ENCODE measurements around the gene TTI1. TPM values are rescaled to one million over a fixed set of nuclear protein-coding genes. Genes with fewer than 3 reads are reported as not detected.

The TTI1 gene
- total and polyA plus RNA-seq, 9 of the 15 experiments (the other 6 are each of a cell fraction or from before 2014, with no cell fraction given) = 9.8 to 55.1 (median 39.4) TPM

DNA sequence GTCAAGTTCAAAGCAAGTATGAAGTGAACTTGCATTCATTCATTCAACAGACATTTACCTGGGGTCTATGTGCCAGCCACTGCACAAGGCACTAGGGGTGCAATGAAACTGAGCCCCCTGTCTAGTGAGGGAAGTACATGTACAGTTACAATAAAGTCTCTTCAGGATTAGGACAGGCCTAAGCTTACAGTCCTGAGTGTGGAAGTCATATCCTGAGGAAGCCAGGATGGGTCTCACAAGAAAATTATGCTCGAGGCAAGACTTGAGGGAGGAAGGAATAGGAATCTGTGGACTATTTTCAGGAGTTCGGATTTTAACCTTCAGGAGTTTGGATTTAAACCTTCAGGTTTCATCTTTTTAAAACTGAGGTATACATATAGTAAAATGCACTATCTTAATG, 19.4 kb downstream of the TTI1 start:
- Histone ChIP-seq H3K9ac (ENCODE audit: insufficient read depth in 1 of 2, low read depth in 2 of 2, low read length in 2 of 2) (no peak overlapping the region), H3K4me2 (ENCODE audit: insufficient read depth, low read length) (no peak overlapping the region), H3K9me3 (replicated peaks; ENCODE audit: control insufficient read depth, insufficient read depth, low read depth, low read length) (peaks cover 6% of the 10 kb centered on the region), H2AFZ (ENCODE audit: low read depth, low read length) (no peak overlapping the region), H3K9me1 (ENCODE audit: control insufficient read depth, insufficient read depth, low read length) (no peaks in the 10 kb centered on the region), H3K36me3 (ENCODE audit: control insufficient read depth, insufficient read depth, low read length) (peaks cover 92% of the 10 kb centered on the region), H4K20me1 (replicated peaks; ENCODE audit: control insufficient read depth, insufficient read depth, low read length) (peaks cover 10% of the 10 kb centered on the region), H3K27ac (ENCODE audit: extremely low read depth, low read depth, low read length) (no peak overlapping the region), H3K4me3 (no peak overlapping the region), H3K27me3 (ENCODE audit: control insufficient read depth in 2 of 2, insufficient read depth in 2 of 2, low read length in 2 of 2) (no peaks in the 10 kb centered on the region), H3K79me2 (ENCODE audit: control insufficient read depth, insufficient read depth, low read length) (peaks cover 86% of the 10 kb centered on the region), H3K4me1 (replicated peaks in 1 of 2; ENCODE audit: control insufficient read depth in 2 of 2, insufficient read depth in 2 of 2, low read length in 2 of 2) (no peaks in the 10 kb centered on the region)
- POLR2A ChIA-PET = interaction anchor here (0.8 to 2.2 kb wide), 3 partner anchors 8 to 19 kb away, joined by 3 to 7 read pairs (median 5); partner anchors contain the start of genes RPRD1B and TTI1
- ATAC-seq (no peak), FAIRE-seq (no peak), DNase-seq (ENCODE audit: extremely low read depth in 1 of 4, low spot score in 3 of 4) (no peak)
- intact Hi-C loops (cut with micrococcal nuclease) = no loop called here
- 90% methylated on average over 2 of the region's 2 CpGs for WGBS (ENCODE audit: insufficient coverage, low coverage, missing lambda C conversion rate)
- CTCF ChIA-PET (ENCODE audit: low intra/inter-chr PET ratio) = no interaction called here
- BruUV-seq (replicated peaks) = no TSS peak
- in situ Hi-C loops (cut with MboI) = no loop called here
- TF ChIP-seq POLR2G (IDR thresholded peaks at IDR 0.05; ENCODE audit: low read depth, low read length) (no peak), ZNF24 (IDR thresholded peaks at IDR 0.05) (no peak), DNMT1 (IDR thresholded peaks at IDR 0.05) (no peak), ZNF75A (CRISPR knock-in tag; IDR thresholded peaks at IDR 0.05) (no peak), KDM4B (IDR thresholded peaks at IDR 0.05; ENCODE audit: borderline replicate concordance in 2 of 2, low read depth in 1 of 2) (no peak), TEAD1 (CRISPR knock-in tag; IDR thresholded peaks at IDR 0.05) (no peak), ZKSCAN8 (CRISPR knock-in tag; IDR thresholded peaks at IDR 0.05) (no peak)
- TF ChIP-seq, protein P1, sequence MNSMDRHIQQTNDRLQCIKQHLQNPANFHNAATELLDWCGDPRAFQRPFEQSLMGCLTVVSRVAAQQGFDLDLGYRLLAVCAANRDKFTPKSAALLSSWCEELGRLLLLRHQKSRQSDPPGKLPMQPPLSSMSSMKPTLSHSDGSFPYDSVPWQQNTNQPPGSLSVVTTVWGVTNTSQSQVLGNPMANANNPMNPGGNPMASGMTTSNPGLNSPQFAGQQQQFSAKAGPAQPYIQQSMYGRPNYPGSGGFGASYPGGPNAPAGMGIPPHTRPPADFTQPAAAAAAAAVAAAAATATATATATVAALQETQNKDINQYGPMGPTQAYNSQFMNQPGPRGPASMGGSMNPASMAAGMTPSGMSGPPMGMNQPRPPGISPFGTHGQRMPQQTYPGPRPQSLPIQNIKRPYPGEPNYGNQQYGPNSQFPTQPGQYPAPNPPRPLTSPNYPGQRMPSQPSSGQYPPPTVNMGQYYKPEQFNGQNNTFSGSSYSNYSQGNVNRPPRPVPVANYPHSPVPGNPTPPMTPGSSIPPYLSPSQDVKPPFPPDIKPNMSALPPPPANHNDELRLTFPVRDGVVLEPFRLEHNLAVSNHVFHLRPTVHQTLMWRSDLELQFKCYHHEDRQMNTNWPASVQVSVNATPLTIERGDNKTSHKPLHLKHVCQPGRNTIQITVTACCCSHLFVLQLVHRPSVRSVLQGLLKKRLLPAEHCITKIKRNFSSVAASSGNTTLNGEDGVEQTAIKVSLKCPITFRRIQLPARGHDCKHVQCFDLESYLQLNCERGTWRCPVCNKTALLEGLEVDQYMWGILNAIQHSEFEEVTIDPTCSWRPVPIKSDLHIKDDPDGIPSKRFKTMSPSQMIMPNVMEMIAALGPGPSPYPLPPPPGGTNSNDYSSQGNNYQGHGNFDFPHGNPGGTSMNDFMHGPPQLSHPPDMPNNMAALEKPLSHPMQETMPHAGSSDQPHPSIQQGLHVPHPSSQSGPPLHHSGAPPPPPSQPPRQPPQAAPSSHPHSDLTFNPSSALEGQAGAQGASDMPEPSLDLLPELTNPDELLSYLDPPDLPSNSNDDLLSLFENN (IDR thresholded peaks at IDR 0.05; ENCODE audit: low read depth in 2 of 2, low read length in 2 of 2) = no peak
- TF ChIP-seq, protein P2, sequence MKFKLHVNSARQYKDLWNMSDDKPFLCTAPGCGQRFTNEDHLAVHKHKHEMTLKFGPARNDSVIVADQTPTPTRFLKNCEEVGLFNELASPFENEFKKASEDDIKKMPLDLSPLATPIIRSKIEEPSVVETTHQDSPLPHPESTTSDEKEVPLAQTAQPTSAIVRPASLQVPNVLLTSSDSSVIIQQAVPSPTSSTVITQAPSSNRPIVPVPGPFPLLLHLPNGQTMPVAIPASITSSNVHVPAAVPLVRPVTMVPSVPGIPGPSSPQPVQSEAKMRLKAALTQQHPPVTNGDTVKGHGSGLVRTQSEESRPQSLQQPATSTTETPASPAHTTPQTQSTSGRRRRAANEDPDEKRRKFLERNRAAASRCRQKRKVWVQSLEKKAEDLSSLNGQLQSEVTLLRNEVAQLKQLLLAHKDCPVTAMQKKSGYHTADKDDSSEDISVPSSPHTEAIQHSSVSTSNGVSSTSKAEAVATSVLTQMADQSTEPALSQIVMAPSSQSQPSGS (CRISPR knock-in tag; IDR thresholded peaks at IDR 0.05) = no peak
- TF ChIP-seq, protein P3, sequence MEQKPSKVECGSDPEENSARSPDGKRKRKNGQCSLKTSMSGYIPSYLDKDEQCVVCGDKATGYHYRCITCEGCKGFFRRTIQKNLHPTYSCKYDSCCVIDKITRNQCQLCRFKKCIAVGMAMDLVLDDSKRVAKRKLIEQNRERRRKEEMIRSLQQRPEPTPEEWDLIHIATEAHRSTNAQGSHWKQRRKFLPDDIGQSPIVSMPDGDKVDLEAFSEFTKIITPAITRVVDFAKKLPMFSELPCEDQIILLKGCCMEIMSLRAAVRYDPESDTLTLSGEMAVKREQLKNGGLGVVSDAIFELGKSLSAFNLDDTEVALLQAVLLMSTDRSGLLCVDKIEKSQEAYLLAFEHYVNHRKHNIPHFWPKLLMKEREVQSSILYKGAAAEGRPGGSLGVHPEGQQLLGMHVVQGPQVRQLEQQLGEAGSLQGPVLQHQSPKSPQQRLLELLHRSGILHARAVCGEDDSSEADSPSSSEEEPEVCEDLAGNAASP (IDR thresholded peaks at IDR 0.05) = no peak
- TF ChIP-seq, protein P4, sequence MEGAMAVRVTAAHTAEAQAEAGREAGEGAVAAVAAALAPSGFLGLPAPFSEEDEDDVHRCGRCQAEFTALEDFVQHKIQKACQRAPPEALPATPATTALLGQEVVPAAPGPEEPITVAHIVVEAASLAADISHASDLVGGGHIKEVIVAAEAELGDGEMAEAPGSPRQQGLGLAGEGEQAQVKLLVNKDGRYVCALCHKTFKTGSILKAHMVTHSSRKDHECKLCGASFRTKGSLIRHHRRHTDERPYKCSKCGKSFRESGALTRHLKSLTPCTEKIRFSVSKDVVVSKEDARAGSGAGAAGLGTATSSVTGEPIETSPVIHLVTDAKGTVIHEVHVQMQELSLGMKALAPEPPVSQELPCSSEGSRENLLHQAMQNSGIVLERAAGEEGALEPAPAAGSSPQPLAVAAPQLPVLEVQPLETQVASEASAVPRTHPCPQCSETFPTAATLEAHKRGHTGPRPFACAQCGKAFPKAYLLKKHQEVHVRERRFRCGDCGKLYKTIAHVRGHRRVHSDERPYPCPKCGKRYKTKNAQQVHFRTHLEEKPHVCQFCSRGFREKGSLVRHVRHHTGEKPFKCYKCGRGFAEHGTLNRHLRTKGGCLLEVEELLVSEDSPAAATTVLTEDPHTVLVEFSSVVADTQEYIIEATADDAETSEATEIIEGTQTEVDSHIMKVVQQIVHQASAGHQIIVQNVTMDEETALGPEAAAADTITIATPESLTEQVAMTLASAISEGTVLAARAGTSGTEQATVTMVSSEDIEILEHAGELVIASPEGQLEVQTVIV (CRISPR knock-in tag; IDR thresholded peaks at IDR 0.05; ENCODE audit: borderline replicate concordance) = no peak
- TF ChIP-seq, protein P5, sequence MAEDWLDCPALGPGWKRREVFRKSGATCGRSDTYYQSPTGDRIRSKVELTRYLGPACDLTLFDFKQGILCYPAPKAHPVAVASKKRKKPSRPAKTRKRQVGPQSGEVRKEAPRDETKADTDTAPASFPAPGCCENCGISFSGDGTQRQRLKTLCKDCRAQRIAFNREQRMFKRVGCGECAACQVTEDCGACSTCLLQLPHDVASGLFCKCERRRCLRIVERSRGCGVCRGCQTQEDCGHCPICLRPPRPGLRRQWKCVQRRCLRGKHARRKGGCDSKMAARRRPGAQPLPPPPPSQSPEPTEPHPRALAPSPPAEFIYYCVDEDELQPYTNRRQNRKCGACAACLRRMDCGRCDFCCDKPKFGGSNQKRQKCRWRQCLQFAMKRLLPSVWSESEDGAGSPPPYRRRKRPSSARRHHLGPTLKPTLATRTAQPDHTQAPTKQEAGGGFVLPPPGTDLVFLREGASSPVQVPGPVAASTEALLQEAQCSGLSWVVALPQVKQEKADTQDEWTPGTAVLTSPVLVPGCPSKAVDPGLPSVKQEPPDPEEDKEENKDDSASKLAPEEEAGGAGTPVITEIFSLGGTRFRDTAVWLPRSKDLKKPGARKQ (CRISPR knock-in tag; IDR thresholded peaks at IDR 0.05) = no peak
